NCI-H187 treated with DMSO at 0.1 percent for 48 hours (cell line): ENCODE data around the gene SLC25A13.

Experiments used
- DNase-seq: peaks from one replicate; lab custom pipeline; 2025; lab: John Stamatoyannopoulos, UW

Gene SLC25A13

GRCh38 chr7:96202102-96202501 lies 119.8 kb downstream of the SLC25A13 start:
- no peak for DNase-seq

GRCh38 chr7:96200740-96201139 lies 121.2 kb downstream of the SLC25A13 start:
- DNase-seq, result no peak

GRCh38 chr7:96199421-96199820 lies 122.5 kb downstream of the SLC25A13 start:
- no peak for DNase-seq

DNA sequence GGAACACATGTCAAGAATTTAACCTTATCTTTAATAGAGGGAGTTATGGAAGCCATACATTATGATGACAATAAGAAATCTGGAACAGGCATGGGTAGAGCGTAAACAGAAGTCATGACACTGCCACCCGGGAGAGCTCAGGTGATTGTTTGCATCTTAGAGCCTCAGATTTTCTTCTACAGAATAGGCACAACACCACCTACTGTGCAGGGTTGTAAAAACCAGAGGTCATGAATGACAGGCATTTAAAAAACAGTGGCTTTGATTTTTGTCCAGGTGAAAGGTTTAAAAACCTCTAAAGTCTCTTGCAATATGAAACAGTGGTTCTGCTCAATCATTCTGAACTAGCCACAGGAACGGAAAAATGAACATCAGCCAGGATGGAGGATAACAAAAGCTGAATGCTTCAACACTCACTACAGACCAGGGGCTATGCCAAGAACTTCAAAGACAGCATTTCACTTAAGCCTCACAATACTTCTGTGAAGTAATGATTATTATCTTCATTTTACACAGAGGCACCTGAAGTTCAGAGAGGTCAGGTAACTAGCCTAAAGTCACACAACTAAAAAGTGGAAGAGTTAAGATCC lies 123.8 kb downstream of the SLC25A13 start:
- no peak for DNase-seq

- DNase-seq, result no peak
Measured at GRCh38 chr7:96196676-96197075, 125.2 kb downstream of the SLC25A13 start.

DNA sequence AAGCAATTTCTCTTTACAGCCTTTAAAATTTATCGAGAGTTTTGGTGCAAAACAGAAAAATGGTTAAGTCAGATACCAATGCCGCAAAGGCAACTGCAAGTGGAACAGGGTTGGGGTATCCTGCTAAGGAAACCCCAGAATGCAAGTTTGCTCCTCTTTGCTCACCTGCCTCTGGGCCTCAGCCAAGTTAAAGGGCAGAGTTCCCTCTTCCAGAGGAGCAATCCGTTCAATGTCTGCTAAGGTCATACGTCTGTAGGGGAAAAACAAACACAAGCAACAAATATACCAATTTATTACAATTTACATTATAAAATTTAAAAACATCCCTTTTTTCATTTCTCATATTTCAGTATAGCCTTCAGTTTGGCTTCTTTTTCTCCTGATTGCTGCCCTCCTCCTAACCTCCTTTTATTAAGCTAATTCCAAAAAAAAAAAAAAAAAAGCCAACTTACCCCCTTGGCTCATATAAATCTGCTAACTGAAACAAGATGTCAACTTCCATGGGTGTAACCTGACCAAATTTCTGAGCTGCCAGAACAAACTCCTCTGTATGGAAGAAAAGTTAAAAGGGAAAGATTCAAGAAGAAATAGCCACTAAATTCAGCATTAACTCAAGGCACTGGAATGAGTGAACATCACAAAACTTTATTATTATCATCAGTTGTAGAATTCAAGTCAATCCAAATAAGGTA lies 132.6 kb downstream of the SLC25A13 start:
- DNase-seq, result no peak

DNA sequence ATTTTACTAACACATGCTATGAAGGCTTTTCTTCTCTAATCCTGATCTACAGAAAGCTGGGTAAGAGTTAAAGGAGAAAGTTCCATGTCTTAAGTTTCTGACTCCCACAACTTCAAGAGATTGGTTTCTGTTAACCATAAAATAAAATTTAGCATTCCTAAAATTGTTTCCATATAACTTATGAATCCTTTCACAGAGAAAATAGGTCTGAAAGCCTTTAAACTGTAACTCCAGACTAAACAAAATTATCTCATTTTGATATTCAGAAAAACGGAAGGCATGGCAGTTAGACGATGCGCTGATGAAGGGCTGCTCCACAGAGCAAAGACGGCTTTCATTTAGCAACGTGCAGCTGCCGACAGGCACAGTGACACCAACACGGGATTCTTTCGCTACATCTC lies 133.3 kb downstream of the SLC25A13 start:
- DNase-seq, result no peak

GRCh38 chr7:96188174-96188581 lies 133.7 kb downstream of the SLC25A13 start:
- no peak for DNase-seq

DNA sequence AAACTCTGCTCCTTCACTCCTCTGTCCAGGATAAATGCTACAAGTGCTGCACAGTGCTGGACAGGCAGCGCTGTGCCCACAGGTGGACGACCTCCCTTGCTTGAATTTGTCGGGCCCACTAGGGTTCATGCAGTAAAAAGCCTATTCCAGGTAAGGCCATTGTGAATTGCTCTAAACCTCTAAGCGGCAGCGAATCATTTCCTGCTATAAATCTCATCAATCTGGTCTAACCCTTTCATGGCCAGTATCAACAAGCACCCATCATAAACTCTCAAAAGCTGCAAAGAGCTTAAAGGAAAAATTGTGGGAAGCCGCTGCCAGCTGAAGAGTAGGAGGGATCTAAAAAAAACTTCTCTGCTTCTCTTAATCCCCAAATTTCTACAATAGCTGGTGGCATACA lies 134.2 kb downstream of the SLC25A13 start:
- DNase-seq, result no peak

DNA sequence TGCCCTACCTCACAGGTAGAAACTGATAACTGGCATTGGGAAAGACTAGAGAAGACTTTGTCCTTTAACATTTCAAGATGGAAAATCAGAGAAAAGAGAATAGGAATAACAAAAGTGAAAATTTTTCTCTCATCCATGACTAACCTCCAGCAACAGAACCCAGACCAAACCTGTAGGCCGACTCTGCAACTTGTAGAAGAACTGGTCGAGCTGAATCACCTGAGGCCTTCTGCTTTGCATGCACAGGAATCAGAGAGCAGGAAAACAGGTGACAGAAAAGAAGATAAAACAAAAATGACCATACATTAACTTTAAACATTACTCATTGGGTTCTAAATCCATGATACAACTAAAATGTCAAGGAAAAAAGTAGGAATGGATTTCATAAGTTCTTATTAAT lies 137.1 kb downstream of the SLC25A13 start:
- DNase-seq, result no peak

DNA sequence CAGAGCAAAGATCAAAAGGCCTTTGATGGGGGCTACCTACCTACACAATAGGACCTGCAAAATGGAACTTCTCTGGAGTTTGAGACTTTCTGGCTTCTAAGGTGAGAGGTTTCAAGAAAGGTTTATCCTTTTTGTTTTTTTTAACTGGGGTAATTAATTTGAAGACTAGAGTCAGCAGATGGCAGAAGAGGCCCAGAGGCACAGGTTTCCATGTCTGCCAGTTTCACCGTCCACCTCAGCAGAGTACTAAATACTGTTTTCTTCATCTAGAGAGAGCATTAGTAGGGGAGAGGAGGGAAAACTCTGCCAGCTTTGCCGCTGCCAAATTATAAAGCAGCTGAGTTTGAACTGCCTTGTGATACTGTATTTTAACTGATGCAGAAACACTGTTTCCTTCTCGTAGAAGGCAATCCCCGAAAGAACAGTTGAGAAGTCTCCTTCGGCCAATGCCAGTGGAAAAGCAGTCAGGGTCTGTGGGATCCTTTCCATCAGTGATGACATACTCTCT lies 138.7 kb downstream of the SLC25A13 start:
- DNase-seq, result no peak

DNA sequence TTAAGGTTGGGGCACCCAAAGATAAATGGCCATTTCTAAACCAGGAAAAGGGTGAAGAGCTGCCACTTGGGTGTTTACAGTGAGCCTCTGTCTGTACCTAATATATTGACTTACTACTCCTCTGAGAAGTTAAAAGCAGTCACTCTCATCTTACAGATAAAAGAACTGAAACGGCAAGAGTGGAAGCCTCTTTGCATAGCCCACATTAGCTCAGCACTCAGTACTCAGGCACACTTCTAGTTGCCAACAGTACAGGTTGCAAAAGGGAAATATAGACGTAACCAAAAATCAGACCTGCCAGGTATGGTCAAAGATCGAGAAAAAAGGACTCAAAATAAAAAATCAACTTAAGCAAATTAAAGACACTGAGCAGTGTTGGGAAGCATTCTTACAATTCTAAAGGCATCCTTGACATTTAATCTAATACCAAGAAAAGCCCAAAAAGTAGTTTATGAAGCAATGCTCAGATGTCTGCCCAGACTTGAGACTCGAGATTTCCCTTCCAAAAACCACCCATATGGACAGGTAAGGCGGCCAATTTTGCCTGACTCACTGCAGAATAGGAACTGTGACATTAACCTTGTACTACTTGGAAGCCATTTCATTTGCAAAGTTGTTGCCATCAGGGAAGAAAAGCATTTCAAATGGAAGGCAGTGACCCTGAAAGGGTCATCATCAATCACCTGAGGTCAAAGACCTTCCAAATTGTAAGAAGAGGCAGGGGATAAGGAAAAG lies 139.3 kb downstream of the SLC25A13 start:
- no peak for DNase-seq

- DNase-seq, result no peak
Measured at GRCh38 chr7:96181174-96181573, 140.7 kb downstream of the SLC25A13 start.

DNA sequence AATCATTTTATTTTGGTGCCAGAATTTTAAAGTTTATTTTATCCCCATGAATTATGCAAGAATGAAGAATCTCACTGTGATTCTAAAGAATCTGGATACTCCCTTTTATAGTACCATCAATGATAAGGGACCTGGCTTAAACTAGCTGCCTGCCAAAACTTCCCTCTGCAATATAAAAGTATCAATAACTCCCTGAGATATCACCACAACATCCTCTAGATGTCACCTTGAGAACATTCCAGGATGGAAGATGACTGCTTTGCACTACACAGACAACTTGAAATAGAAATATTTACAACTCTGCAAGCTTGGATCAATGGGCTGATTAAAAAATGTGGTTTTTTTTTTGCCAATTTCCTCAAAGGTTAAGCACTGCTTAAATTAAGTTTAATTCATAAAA lies 142.1 kb downstream of the SLC25A13 start:
- no peak for DNase-seq

DNA sequence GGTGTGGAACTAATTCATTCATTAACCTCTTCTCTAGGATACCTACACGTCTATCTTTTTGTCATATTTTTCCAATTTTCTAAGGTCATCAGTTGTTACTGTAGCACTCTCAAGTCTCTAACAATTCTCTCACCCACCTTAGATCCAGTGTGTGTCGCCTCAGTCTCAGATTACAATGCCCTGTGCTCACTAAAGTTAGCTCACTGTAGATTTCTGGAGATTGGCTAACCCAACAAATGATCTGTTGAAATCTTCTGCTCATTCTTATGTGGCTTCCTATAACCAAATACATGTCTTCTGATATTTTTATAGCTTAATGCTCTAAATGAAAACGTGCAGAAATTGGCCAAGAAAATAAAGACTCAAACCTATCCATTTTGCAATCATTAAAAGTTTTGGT lies 142.6 kb downstream of the SLC25A13 start:
- no peak for DNase-seq

GRCh38 chr7:96178581-96178980 lies 143.3 kb downstream of the SLC25A13 start:
- no peak for DNase-seq

GRCh38 chr7:96177353-96177752 lies 144.5 kb downstream of the SLC25A13 start:
- no peak for DNase-seq

DNA sequence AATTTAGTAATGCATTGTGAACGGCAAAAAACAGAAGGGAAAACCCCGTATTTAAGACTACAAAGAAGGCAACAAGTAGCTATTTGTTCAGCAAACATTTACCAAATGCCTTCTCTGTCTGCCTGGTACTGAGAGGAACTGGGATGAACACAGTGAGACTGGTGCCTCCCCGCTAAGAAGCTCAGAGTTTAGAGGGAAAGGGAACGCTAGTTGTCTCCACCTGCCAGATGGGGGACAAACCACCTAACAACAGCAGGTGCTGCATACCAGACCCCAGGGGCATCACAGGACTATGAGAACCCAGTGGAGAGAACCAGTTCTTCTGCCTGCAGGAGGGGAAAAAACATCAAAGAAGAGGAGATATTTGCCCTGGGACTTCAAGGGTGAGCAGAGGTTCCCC lies 147.1 kb downstream of the SLC25A13 start:
- no peak for DNase-seq

DNA sequence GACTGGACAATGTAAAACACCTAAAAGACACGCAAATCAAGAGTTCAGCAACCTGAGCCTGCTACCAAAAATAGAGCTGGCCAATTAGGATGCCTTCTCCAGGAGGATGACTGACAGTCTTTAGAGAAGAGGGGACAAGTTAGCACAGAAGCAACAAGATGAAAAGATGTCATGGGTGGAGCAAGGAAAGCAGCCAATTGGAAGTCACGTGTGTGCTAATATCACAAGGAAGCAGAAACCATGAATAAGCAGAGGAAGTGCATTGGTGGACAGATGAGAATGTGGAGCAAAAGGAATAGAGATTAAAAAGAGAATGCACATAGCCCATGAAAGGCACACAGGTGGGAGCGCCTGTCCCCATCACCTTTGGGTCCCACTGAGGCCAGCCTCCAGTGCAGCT lies 148.1 kb downstream of the SLC25A13 start:
- DNase-seq, result no peak

GRCh38 chr7:96169439-96169838 lies 152.5 kb downstream of the SLC25A13 start:
- no peak for DNase-seq

- no peak for DNase-seq
Measured at GRCh38 chr7:96167424-96167823, 154.5 kb downstream of the SLC25A13 start.

DNA sequence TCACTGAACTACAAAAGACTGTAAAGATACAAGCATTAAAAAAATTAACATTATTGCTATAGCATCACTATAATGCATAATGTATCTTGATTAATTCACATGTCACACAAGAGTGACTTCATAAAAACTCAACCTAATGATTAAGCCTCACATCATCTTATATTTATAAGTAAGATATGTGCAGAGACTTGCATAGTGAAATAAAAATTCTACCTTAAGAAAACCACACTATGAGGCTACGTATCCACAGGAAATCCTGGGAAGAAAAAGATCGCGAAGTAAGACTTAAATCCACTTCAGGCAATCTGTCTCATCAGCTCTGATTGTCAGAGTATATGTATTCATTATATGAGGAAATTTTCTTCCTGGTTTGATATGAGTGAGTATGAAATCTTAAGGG lies 160.0 kb downstream of the SLC25A13 start:
- DNase-seq, result no peak

- DNase-seq, result no peak
Measured at GRCh38 chr7:96157856-96158255, 164.0 kb downstream of the SLC25A13 start.
